ENCODE measurements around the gene MMD2. TPM values are rescaled to one million over a fixed set of nuclear protein-coding genes. Genes with fewer than 3 reads are reported as not detected.

MMD2 gene
- not detected for total RNA-seq

- TF ChIP-seq CTCF (IDR thresholded peaks at IDR 0.05) = no peak
- no peak for ATAC-seq (ENCODE audit: low FRiP score)
- no peak for DNase-seq (ENCODE audit: low spot score)
These were observed at the start of gene MMD2 for GRCh38 chr7:4958477-4959301. TSS of gene MMD2 (minus strand) at chr7:4959187. CDS start at chr7:4959017, 170 bp downstream.

DNA sequence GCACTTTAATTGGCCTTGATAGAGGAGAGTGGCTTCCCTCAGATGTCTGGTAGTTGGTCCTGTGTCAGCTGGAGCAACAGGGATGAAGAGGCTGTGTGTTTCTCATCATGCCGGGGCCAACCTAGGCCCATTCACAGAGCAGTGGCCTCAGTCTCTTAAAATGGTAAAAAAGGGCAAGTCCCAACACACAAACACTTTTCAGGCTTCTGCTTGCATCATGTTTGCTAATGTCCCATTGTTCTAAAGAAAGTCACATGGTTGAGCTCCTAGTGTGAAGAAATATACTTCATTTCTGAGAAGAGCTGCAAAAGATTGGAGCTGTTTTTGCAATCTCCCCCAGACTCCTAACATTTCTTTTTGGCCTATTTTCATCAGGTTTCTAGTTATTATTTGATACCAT is 46.1 kb upstream of the MMD2 start:
- TF ChIP-seq CTCF (IDR thresholded peaks at IDR 0.05) = no peak
- no peak for ATAC-seq (ENCODE audit: low FRiP score)
- DNase-seq (ENCODE audit: low spot score) = no peak

DNA sequence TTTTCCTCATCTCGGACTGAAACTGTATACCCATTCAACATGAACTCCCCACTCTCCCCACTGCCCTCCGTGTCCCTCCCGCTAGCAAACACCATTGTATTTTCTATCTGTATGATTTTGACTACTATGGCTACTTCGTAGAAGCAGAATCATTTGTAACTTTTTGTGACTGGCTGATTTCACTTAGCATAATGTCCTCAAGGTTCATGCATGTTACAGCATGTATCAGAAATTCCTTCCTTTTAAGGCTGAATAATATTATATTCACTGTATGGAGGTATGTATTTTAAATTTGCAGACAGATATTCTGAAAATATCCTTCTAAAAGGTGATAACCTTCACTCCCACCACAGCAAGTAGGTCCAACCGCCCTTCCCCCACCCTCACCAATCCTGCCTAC is 42.9 kb upstream of the MMD2 start:
- no peak for DNase-seq (ENCODE audit: low spot score)
- ATAC-seq (ENCODE audit: low FRiP score) = no peak
- no peak for TF ChIP-seq CTCF (IDR thresholded peaks at IDR 0.05)

- DNase-seq (ENCODE audit: low spot score) (no peak), ATAC-seq (ENCODE audit: low FRiP score) (no peak)
- TF ChIP-seq CTCF (IDR thresholded peaks at IDR 0.05) = no peak
These were observed 42.0 kb upstream of the MMD2 start for GRCh38 chr7:5001003-5001402.

DNA sequence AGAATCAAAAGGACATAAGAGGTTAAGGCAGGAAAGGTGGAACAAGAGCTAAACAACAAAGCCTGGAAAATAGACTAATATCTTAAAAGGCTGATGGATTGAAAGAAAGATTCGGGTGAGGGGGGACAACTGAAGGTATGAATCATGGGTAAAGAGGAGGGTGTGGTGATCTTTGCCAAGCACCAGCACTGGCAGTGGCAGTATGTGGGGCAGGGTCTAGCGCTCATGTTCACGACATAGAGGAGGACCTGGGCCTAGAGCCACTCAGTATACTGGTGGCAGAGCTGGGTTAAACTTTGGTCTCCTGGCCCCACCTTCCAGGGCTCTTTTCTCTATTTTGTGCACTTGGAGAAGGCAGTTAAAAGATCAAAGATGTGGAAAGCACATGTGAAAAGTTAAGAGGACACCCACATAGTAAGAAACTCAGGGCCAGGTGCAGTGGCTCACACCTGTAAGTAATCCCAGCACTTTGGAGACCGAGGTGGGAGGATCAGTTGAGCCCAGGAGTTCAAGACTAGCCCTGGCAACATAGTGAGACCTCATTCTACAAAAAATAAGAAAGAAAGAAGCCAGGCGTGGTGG is 40.5 kb upstream of the MMD2 start:
- no peak for DNase-seq (ENCODE audit: low spot score)

GRCh38 chr7:4998910-4999309 is 39.9 kb upstream of the MMD2 start:
- ATAC-seq (ENCODE audit: low FRiP score) (no peak), DNase-seq (ENCODE audit: low spot score) (no peak)
- no peak for TF ChIP-seq CTCF (IDR thresholded peaks at IDR 0.05)

More for the DNA sequence above, 40.5 kb upstream of the MMD2 start:
- no peak for TF ChIP-seq CTCF (IDR thresholded peaks at IDR 0.05)
- ATAC-seq (ENCODE audit: low FRiP score) = no peak

DNA sequence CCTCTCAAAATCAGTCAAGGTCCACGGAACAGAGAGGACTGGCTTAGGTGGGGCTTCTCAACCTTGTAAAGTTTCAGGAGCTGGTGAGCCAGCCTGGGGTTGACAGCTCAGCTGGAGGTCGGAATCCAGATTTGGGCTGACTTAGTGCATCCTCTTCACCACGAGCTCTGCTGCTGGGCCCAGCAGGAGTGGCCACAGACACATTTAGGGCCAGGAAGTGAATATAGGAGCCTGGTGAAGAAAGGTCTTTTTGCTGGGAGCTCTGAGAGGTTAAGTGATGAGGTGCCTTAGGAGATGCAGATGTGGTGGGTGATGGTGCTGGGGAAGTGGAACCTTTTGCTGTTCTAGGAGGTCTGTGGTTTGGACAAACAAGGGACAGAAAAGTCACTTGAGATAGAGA is 39.3 kb upstream of the MMD2 start:
- ATAC-seq (ENCODE audit: low FRiP score) (no peak), DNase-seq (ENCODE audit: low spot score) (no peak)
- TF ChIP-seq CTCF (IDR thresholded peaks at IDR 0.05) = no peak
